ENCODE results near the gene WFS1.

Gene WFS1

GRCh38 chr4:6307230-6307629, 37.6 kb downstream of the WFS1 start:
- Histone ChIP-seq H3K9ac (ENCODE audit: low read depth, low read length, poor library complexity, severe bottlenecking) (no peak overlapping the region), H3K9me3 (ENCODE audit: insufficient read depth, low read depth, low read length) (no peaks in the 10 kb centered on the region)

DNA sequence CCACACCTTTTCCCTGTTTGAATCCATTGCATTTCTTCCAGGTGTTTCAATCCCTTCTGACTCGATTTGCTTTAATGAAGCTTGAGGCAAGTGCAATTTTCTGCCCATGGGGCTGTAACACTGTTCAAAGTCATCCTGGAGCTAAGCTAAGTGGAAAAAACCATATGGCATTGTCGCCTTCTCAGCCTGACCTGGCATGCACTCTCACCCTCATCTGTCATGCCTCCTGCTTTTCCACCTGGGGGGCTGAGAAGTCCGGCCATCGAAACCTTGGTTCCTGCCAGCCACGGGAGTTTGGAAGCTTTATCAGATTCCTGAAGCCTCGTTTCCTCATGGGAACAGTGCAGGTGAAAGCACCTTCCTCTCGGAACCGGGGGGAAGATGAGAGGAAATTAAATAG, 38.2 kb downstream of the WFS1 start:
- Histone ChIP-seq H3K79me2 (ENCODE audit: insufficient read depth, low read length) (no peaks in the 10 kb centered on the region), H3K9me2 (replicated peaks; ENCODE audit: low read depth, low read length) (no peaks in the 10 kb centered on the region), H3K4me2 (ENCODE audit: low read depth, low read length, poor library complexity, severe bottlenecking) (no peak overlapping the region), H3K4me3 (ENCODE audit: low read length, poor library complexity, severe bottlenecking) (no peak overlapping the region), H3K27me3 (ENCODE audit: insufficient read depth, low read length, poor library complexity, severe bottlenecking) (no peaks in the 10 kb centered on the region), H3K36me3 (ENCODE audit: insufficient read depth, low read length) (no peaks in the 10 kb centered on the region), H3K9me3 (ENCODE audit: insufficient read depth, low read depth, low read length) (no peaks in the 10 kb centered on the region), H2AFZ (ENCODE audit: low read length) (no peak overlapping the region), H3F3A (ENCODE audit: low read depth) (no peaks in the 10 kb centered on the region), H3K9ac (ENCODE audit: low read depth, low read length, poor library complexity, severe bottlenecking) (no peak overlapping the region), H4K20me1 (ENCODE audit: insufficient read depth, low read length, poor library complexity, severe bottlenecking) (no peaks in the 10 kb centered on the region), H3K4me1 (ENCODE audit: insufficient read depth, low read length, poor library complexity, severe bottlenecking) (peaks cover 8% of the 10 kb centered on the region)
- no peak for TF ChIP-seq EZH2phosphoT487 (IDR thresholded peaks at IDR 0.05; ENCODE audit: borderline replicate concordance)
- TF ChIP-seq, protein P1, sequence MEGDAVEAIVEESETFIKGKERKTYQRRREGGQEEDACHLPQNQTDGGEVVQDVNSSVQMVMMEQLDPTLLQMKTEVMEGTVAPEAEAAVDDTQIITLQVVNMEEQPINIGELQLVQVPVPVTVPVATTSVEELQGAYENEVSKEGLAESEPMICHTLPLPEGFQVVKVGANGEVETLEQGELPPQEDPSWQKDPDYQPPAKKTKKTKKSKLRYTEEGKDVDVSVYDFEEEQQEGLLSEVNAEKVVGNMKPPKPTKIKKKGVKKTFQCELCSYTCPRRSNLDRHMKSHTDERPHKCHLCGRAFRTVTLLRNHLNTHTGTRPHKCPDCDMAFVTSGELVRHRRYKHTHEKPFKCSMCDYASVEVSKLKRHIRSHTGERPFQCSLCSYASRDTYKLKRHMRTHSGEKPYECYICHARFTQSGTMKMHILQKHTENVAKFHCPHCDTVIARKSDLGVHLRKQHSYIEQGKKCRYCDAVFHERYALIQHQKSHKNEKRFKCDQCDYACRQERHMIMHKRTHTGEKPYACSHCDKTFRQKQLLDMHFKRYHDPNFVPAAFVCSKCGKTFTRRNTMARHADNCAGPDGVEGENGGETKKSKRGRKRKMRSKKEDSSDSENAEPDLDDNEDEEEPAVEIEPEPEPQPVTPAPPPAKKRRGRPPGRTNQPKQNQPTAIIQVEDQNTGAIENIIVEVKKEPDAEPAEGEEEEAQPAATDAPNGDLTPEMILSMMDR (conservative IDR thresholded peaks at IDR 0.05; ENCODE audit: low read length) = no peak

More at GRCh38 chr4:6307230-6307629, 37.6 kb downstream of the WFS1 start:
- TF ChIP-seq, protein P1 (conservative IDR thresholded peaks at IDR 0.05; ENCODE audit: low read length) = no peak
- no peak for TF ChIP-seq EZH2phosphoT487 (IDR thresholded peaks at IDR 0.05; ENCODE audit: borderline replicate concordance)
- Histone ChIP-seq H2AFZ (ENCODE audit: low read length) (no peak overlapping the region), H3K9me2 (replicated peaks; ENCODE audit: low read depth, low read length) (no peaks in the 10 kb centered on the region), H3K79me2 (ENCODE audit: insufficient read depth, low read length) (no peaks in the 10 kb centered on the region), H3K27me3 (ENCODE audit: insufficient read depth, low read length, poor library complexity, severe bottlenecking) (no peaks in the 10 kb centered on the region), H3K4me3 (ENCODE audit: low read length, poor library complexity, severe bottlenecking) (no peak overlapping the region), H4K20me1 (ENCODE audit: insufficient read depth, low read length, poor library complexity, severe bottlenecking) (no peaks in the 10 kb centered on the region), H3F3A (ENCODE audit: low read depth) (no peaks in the 10 kb centered on the region), H3K36me3 (ENCODE audit: insufficient read depth, low read length) (peaks cover 3% of the 10 kb centered on the region; the same call in 1 of the 2 replicates), H3K4me1 (ENCODE audit: insufficient read depth, low read length, poor library complexity, severe bottlenecking) (peaks cover 8% of the 10 kb centered on the region), H3K4me2 (ENCODE audit: low read depth, low read length, poor library complexity, severe bottlenecking) (no peak overlapping the region)

DNA sequence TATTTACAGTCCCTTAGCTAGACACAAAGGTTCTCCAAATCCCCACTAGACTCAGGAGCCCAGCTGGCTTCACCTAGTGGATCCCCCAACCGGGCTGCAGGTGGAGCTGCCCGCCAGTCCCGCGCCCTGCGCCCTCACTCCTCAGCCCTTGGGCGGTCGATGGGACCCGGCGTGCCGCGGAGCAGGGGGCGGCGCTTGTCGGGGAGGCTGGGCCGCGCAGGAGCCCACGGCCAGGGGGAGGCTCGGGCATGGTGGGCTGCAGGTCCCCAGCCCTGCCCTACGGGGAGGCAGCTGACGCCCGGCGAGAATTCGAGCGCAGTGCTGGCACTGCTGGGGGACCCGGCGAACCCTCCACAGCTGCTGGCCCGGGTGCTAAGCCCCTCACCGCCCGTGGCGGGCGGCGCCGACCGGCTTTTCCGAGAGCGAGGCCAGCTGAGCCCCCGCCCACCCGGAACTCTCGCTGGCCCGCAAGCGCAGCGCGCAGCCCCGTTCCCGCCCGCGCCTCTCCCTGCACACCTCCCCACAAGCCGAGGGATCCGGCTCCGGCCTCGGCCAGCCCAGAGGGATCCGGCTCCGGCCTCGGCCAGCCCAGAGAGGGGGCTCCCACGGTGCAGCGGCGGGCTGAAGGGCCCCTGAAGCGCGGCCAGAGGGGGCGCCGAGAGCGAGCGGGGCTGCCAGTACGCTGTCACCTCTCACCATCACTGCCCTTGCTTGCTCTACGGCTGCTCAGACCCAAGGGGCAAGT, 39.4 kb downstream of the WFS1 start:
- Histone ChIP-seq H3F3A (ENCODE audit: low read depth) (no peaks in the 10 kb centered on the region), H2AFZ (ENCODE audit: low read length) (no peak overlapping the region), H3K27me3 (ENCODE audit: insufficient read depth, low read length, poor library complexity, severe bottlenecking) (no peaks in the 10 kb centered on the region), H3K9me2 (replicated peaks; ENCODE audit: low read depth, low read length) (no peaks in the 10 kb centered on the region), H3K4me1 (ENCODE audit: insufficient read depth, low read length, poor library complexity, severe bottlenecking) (no peaks in the 10 kb centered on the region), H3K9me3 (ENCODE audit: insufficient read depth, low read depth, low read length) (no peaks in the 10 kb centered on the region), H3K4me2 (ENCODE audit: low read depth, low read length, poor library complexity, severe bottlenecking) (no peak overlapping the region), H4K20me1 (ENCODE audit: insufficient read depth, low read length, poor library complexity, severe bottlenecking) (no peaks in the 10 kb centered on the region), H3K36me3 (ENCODE audit: insufficient read depth, low read length) (no peaks in the 10 kb centered on the region), H3K79me2 (ENCODE audit: insufficient read depth, low read length) (no peaks in the 10 kb centered on the region), H3K9ac (ENCODE audit: low read depth, low read length, poor library complexity, severe bottlenecking) (no peak overlapping the region), H3K4me3 (ENCODE audit: low read length, poor library complexity, severe bottlenecking) (no peak overlapping the region)
- TF ChIP-seq EZH2phosphoT487 (IDR thresholded peaks at IDR 0.05; ENCODE audit: borderline replicate concordance) = no peak
- TF ChIP-seq, protein P1 (conservative IDR thresholded peaks at IDR 0.05; ENCODE audit: low read length) = no peak

All from Loucy (cell line).